Bladder microvascular endothelial cell (primary cell): ENCODE measurements around the gene ARL1. TPM values are rescaled to one million over a fixed set of nuclear protein-coding genes. Genes with fewer than 3 reads are reported as not detected.

Source experiments
- total RNA-seq: library from RNA; depleted of rRNA; stranded (reverse); fragments of >200 nt; gene quantifications from 2 replicates; pipeline ENCODE4 v1.2.3, GENCODE V29; 2014

ARL1 gene
- total RNA-seq: 31.1 and 128 TPM in 2 replicates

DNA sequence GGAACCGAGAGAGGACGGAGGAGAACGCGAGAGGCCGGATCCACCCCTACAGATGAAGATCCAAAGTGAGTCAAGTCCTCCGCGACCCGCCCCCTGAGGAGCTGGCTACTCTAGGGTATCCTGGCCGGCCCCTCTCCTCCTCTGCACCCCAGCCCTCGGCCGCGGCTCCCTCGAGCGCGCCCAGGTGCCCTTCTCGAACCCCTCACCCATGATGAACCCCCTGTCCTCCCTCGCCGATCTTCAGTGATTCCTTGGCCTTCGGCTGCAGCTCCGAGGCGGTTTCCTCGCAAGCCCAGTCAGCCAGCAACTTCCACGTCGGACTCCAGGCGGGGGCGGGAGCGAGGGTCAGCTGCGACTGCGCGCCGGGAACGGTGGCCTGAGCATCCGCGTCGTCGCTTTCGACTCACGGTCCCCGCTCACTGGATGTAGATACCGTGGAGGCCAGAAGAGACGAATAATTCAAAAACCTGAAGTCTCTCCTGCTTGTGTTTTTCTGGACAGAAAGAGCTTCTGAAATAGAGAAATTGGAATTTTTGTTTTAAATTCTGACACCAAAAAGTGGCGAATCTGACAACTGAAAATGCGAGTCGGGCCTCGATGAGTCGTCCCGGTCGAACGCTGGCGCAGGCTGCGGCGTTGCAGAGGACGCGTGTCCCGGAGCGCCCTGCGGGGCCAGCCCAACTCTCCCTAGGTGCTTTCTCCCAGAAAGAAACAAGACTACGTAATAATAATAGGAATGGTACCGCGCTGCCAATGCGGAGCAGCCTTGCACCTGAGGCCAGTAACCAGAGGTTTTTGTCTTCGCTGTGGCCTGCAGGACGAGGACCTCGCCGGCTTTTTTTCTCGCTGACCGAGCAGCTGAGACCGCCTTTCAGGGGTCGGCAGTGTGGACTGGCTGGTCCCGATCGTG is at the start of gene ARL1:
TSS of gene ARL1 (minus strand) at position 337 of the 910 bp plus-strand sequence. CDS start at position 210, 127 bp downstream.

Other genes starting within 250 kb of the ARL1 start
- not detected in 2 replicates for gene SLC5A8, start 197.5 kb downstream of the ARL1 start, total RNA-seq
- 8.4 and 25.9 TPM in 2 replicates for gene UTP20, start 127.7 kb downstream of the ARL1 start, total RNA-seq
- not detected in 2 replicates for gene SPIC, start 67.6 kb upstream of the ARL1 start, total RNA-seq
- gene MYBPC1, start 187.2 kb upstream of the ARL1 start, total RNA-seq: not detected in 2 replicates